ENCODE results near the gene IKZF5. TPM values are rescaled to one million over a fixed set of nuclear protein-coding genes. Genes with fewer than 3 reads are reported as not detected.

IKZF5 gene
- total RNA-seq, 1 donor from 2014 or later: 17.0 TPM

- no peak for TF ChIP-seq CTCF (IDR thresholded peaks at IDR 0.05)
- no peak for DNase-seq
- CTCF ChIA-PET: no interaction called here
- Mint-ChIP-seq H3K4me1 (no peaks in the 10 kb centered on the region), H3K4me3 (no peak overlapping the region), H3K9me3 (no peaks in the 10 kb centered on the region), H3K27me3 (no peaks in the 10 kb centered on the region), H3K36me3 (ENCODE audit: low read depth) (peaks cover 4% of the 10 kb centered on the region), H3K27ac (no peak overlapping the region)
- POLR2A ChIA-PET: no interaction called here
- intact Hi-C loops (cut with micrococcal nuclease): no loop called here
- ATAC-seq (ENCODE audit: low read depth): no peak
These were observed 9.0 kb upstream of the IKZF5 start for GRCh38 chr10:123017421-123018165.

GRCh38 chr10:123016228-123016627, 7.6 kb upstream of the IKZF5 start:
- no peaks in the 10 kb centered on the region for H3K9me3 Mint-ChIP-seq
- no peak for TF ChIP-seq CTCF (IDR thresholded peaks at IDR 0.05)
- DNase-seq (no peak), ATAC-seq (ENCODE audit: low read depth) (no peak)
- no peak overlapping the region for H3K4me3 Mint-ChIP-seq
- no peak overlapping the region for H3K27ac Mint-ChIP-seq
- CTCF ChIA-PET: no interaction called here
- POLR2A ChIA-PET: interaction anchor here (0.6 kb wide), 1 partner anchor 1034 kb away, joined by 3 read pairs; no protein-coding TSS in a partner anchor
- H3K36me3 Mint-ChIP-seq (ENCODE audit: low read depth): peaks cover 6% of the 10 kb centered on the region
- intact Hi-C loops (cut with micrococcal nuclease): no loop called here
- H3K4me1 Mint-ChIP-seq: no peaks in the 10 kb centered on the region
- H3K27me3 Mint-ChIP-seq: no peaks in the 10 kb centered on the region

GRCh38 chr10:123014772-123015171, 6.2 kb upstream of the IKZF5 start:
- H3K36me3 Mint-ChIP-seq (ENCODE audit: low read depth): peaks cover 6% of the 10 kb centered on the region
- no peak for TF ChIP-seq CTCF (IDR thresholded peaks at IDR 0.05)

GRCh38 chr10:123013456-123014419, 5.1 kb upstream of the IKZF5 start:
- CTCF ChIA-PET: no interaction called here
- intact Hi-C loops (cut with micrococcal nuclease): no loop called here
- H3K9me3 Mint-ChIP-seq: no peaks in the 10 kb centered on the region
- POLR2A ChIA-PET: no interaction called here
- H3K27ac Mint-ChIP-seq: no peak overlapping the region
- no peak for ATAC-seq (ENCODE audit: low read depth)
- H3K27me3 Mint-ChIP-seq: no peaks in the 10 kb centered on the region
- no peak for DNase-seq
- peaks cover 10% of the 10 kb centered on the region for H3K36me3 Mint-ChIP-seq (ENCODE audit: low read depth)
- TF ChIP-seq CTCF (IDR thresholded peaks at IDR 0.05): no peak
- H3K4me3 Mint-ChIP-seq: no peak overlapping the region
- peaks cover 17% of the 10 kb centered on the region for H3K4me1 Mint-ChIP-seq

More at GRCh38 chr10:123014772-123015171, 6.2 kb upstream of the IKZF5 start:
- ChIA-PET POLR2A (no interaction called here), CTCF (no interaction called here)
- H3K27me3 Mint-ChIP-seq: no peaks in the 10 kb centered on the region
- DNase-seq (no peak), ATAC-seq (ENCODE audit: low read depth) (no peak)
- intact Hi-C loops (cut with micrococcal nuclease): no loop called here
- H3K4me1 Mint-ChIP-seq: peaks cover 10% of the 10 kb centered on the region
- no peaks in the 10 kb centered on the region for H3K9me3 Mint-ChIP-seq
- no peak overlapping the region for H3K27ac Mint-ChIP-seq
- no peak overlapping the region for H3K4me3 Mint-ChIP-seq

GRCh38 chr10:123011987-123012386, 3.4 kb upstream of the IKZF5 start:
- H3K27me3 Mint-ChIP-seq: no peaks in the 10 kb centered on the region
- DNase-seq (no peak), ATAC-seq (ENCODE audit: low read depth) (no peak)
- no peak overlapping the region for H3K4me3 Mint-ChIP-seq
- CTCF ChIA-PET: no interaction called here
- no peaks in the 10 kb centered on the region for H3K9me3 Mint-ChIP-seq
- no peak overlapping the region for H3K27ac Mint-ChIP-seq
- H3K36me3 Mint-ChIP-seq (ENCODE audit: low read depth): peaks cover 19% of the 10 kb centered on the region
- POLR2A ChIA-PET: interaction anchor here (0.7 kb wide), 1 partner anchor 32 kb away, joined by 4 read pairs; the partner anchor contains the start of gene PSTK
- H3K4me1 Mint-ChIP-seq: peaks cover 31% of the 10 kb centered on the region
- no peak for TF ChIP-seq CTCF (IDR thresholded peaks at IDR 0.05)
- intact Hi-C loops (cut with micrococcal nuclease): no loop called here
